Lung (tissue), 12 donors: ENCODE measurements around the gene COL6A1. TPM values are rescaled to one million over a fixed set of nuclear protein-coding genes. Genes with fewer than 3 reads are reported as not detected.
A peak's percentile ranks its signal among the peaks of the same experiment; 100 is the strongest.

ENCODE experiments used
- ATAC-seq: fragments of 200-7000 bp; cut with Tn5 transposase; one replicate; pipeline ENCODE4 v1.9.1; 2020; ENCODE audit warnings: moderate number of reproducible peaks; ENCODE audit not compliant: insufficient read depth, low FRiP score
- DNase-seq, 3 donors: peaks; one replicate each; pipeline ENCODE4 v3.0.0-alpha.2; 2013 to 2017
- H3K27ac ChIP-seq, 2 donors: one replicate each; pipeline ENCODE4 v1.5.1; 2013; ENCODE audit warnings: mild to moderate bottlenecking in 2 of 2, moderate library complexity in 2 of 2, control low read depth in 1 of 2, inconsistent platforms in 1 of 2, low read depth in 1 of 2, low read length in 1 of 2
- H3K27me3 ChIP-seq, 3 donors: one replicate each; pipeline ENCODE4 v1.5.1; 2013; ENCODE audit warnings: low read length in 2 of 3; ENCODE audit not compliant: control insufficient read depth in 3 of 3, insufficient read depth in 3 of 3
- H3K36me3 ChIP-seq, 4 donors: one replicate each; pipeline ENCODE4 v1.5.1; 2013; ENCODE audit warnings: low read length in 4 of 4, mild to moderate bottlenecking in 1 of 4, moderate library complexity in 1 of 4; ENCODE audit not compliant: control insufficient read depth in 4 of 4, insufficient read depth in 4 of 4
- H3K4me1 ChIP-seq, 5 donors: one replicate each; pipeline ENCODE4 v1.5.1; 2013; ENCODE audit warnings: low read length in 5 of 5, mild to moderate bottlenecking in 2 of 5, moderate library complexity in 1 of 5; ENCODE audit not compliant: control insufficient read depth in 5 of 5, insufficient read depth in 5 of 5
- H3K4me3 ChIP-seq: one replicate; pipeline ENCODE4 v1.5.1; 2013; ENCODE audit warnings: mild to moderate bottlenecking, control low read depth, moderate library complexity
- H3K9ac ChIP-seq, 2 donors: one replicate each; pipeline ENCODE4 v1.5.1; 2013; ENCODE audit warnings: low read length in 2 of 2, control low read depth in 1 of 2; ENCODE audit not compliant: insufficient read depth in 1 of 2
- H3K9me3 ChIP-seq, 4 donors: one replicate each; pipeline ENCODE4 v1.5.1; 2013; ENCODE audit warnings: low read length in 3 of 4, mild to moderate bottlenecking in 1 of 4, moderate library complexity in 1 of 4; ENCODE audit not compliant: control insufficient read depth in 4 of 4, insufficient read depth in 3 of 4
- WGBS, 2 donors: extraction: QIAGEN DNeasy Blood & Tissue Kit; methylation state at CpG; one replicate each; pipeline ENCODE4 v1.1.7; 2013; 5-methylcytosine and 5-hydroxymethylcytosine counted together
- polyA plus RNA-seq, 2 donors: library from polyadenylated mRNA; stranded (reverse); fragments of 200-250 nt; gene quantifications; one replicate each; pipeline ENCODE4 v1.2.1, GENCODE V29; 2013
- total RNA-seq, 2 donors: library from RNA; depleted of rRNA in 1 of 2; stranded (reverse); fragments of >200 nt in 1 of 2; gene quantifications; one replicate each; pipeline ENCODE4 v1.2.1, GENCODE V29; 2014 to 2021
- TF ChIP-seq, protein P1 (sequence below): IDR thresholded peaks from 2 replicates; pipeline ENCODE4 v1.5.1; 2012; ENCODE audit warnings: mild to moderate bottlenecking; ENCODE audit errors: control extremely low read depth, extremely low read depth
- donor health status: control.
- donor health status: control.
- donor health status: Bipolar disorder and iron deficiency.
- donor health status: healthy.
- donor health status: DM: yes; HTN: yes; CAD: no.

COL6A1 gene
- total and polyA plus RNA-seq, 4 donors, result 107 to 399 (median 172) TPM

GRCh38 chr21:45979141-45979631 is 2.4 kb upstream of the COL6A1 start:
- no peak overlapping the region for H3K27ac ChIP-seq
- H3K9ac ChIP-seq, result no peak overlapping the region
- ATAC-seq, result no peak
- WGBS, 2 donors, result 80 to 82% methylated on average over 20 of the region's 20 CpGs
- H3K4me1 ChIP-seq, result peaks cover 0 to 33% (median 8%) of the 10 kb centered on the region in 5 donors
- H3K27me3 ChIP-seq, result peaks cover 0 to 18% (median 0%) of the 10 kb centered on the region in 3 donors
- H3K9me3 ChIP-seq, result no peaks in the 10 kb centered on the region
- peaks cover 0 to 5% (median 0%) of the 10 kb centered on the region in 4 donors for H3K36me3 ChIP-seq
- no peak overlapping the region for H3K4me3 ChIP-seq
- TF ChIP-seq, protein P1, sequence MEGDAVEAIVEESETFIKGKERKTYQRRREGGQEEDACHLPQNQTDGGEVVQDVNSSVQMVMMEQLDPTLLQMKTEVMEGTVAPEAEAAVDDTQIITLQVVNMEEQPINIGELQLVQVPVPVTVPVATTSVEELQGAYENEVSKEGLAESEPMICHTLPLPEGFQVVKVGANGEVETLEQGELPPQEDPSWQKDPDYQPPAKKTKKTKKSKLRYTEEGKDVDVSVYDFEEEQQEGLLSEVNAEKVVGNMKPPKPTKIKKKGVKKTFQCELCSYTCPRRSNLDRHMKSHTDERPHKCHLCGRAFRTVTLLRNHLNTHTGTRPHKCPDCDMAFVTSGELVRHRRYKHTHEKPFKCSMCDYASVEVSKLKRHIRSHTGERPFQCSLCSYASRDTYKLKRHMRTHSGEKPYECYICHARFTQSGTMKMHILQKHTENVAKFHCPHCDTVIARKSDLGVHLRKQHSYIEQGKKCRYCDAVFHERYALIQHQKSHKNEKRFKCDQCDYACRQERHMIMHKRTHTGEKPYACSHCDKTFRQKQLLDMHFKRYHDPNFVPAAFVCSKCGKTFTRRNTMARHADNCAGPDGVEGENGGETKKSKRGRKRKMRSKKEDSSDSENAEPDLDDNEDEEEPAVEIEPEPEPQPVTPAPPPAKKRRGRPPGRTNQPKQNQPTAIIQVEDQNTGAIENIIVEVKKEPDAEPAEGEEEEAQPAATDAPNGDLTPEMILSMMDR, result no peak
- DNase-seq, result no peak

GRCh38 chr21:45979651-45980050 is 1.9 kb upstream of the COL6A1 start:
- peaks cover 0 to 14% (median 0%) of the 10 kb centered on the region in 3 donors for H3K27me3 ChIP-seq
- peaks cover 0 to 29% (median 10%) of the 10 kb centered on the region in 5 donors for H3K4me1 ChIP-seq
- ATAC-seq (no peak), DNase-seq (no peak)
- no peak overlapping the region for H3K4me3 ChIP-seq
- no peak overlapping the region for H3K9ac ChIP-seq
- TF ChIP-seq, protein P1, result no peak
- WGBS, 2 donors, result 81 to 87% methylated on average over 7 of the region's 7 CpGs
- no peaks in the 10 kb centered on the region for H3K9me3 ChIP-seq
- no peak overlapping the region for H3K27ac ChIP-seq
- peaks cover 0 to 9% (median 3%) of the 10 kb centered on the region in 4 donors for H3K36me3 ChIP-seq

GRCh38 chr21:45980271-45980670 is 1.3 kb upstream of the COL6A1 start:
- H3K9me3 ChIP-seq, result no peaks in the 10 kb centered on the region
- peaks cover 0 to 22% (median 7%) of the 10 kb centered on the region in 5 donors for H3K4me1 ChIP-seq
- no peak overlapping the region for H3K9ac ChIP-seq
- no peak for ATAC-seq
- 73 to 77% methylated on average over 2 of the region's 2 CpGs for WGBS, 2 donors
- H3K27ac ChIP-seq, result peak overlapping the region in 1 of 2 donors; percentile 26
- H3K36me3 ChIP-seq, result peaks cover 0 to 15% (median 6%) of the 10 kb centered on the region in 4 donors
- TF ChIP-seq, protein P1, result no peak
- peaks cover 0 to 14% (median 0%) of the 10 kb centered on the region in 3 donors for H3K27me3 ChIP-seq
- H3K4me3 ChIP-seq, result no peak overlapping the region
- DNase-seq, result no peak

GRCh38 chr21:45980697-45981096 is 873 bp upstream of the COL6A1 start:
- TF ChIP-seq, protein P1, result no peak
- H3K4me3 ChIP-seq, result no peak overlapping the region
- peaks cover 0 to 22% (median 5%) of the 10 kb centered on the region in 5 donors for H3K4me1 ChIP-seq
- H3K36me3 ChIP-seq, result peaks cover 0 to 20% (median 8%) of the 10 kb centered on the region in 4 donors
- ATAC-seq, result no peak
- no peaks in the 10 kb centered on the region for H3K9me3 ChIP-seq
- DNase-seq, result no peak
- H3K27ac ChIP-seq, result peak overlapping the region; percentile 37 to 82
- H3K9ac ChIP-seq, result peak overlapping the region in 1 of 2 donors; percentile 86
- peaks cover 0 to 14% (median 0%) of the 10 kb centered on the region in 3 donors for H3K27me3 ChIP-seq
